Activated T-helper 17 cell treated with anti-CD3 and anti-CD28 coated beads, Interleukin-2, amount 50 U/mL, for 72 hours (primary cell): Measurements from ENCODE around the gene GALNT2. TPM values are rescaled to one million over a fixed set of nuclear protein-coding genes. Genes with fewer than 3 reads are reported as not detected.

Experiments
- ATAC-seq: fragments of 150-1000 bp; cut with Tn5 transposase; replicated peaks from 2 replicates; pipeline ENCODE4 v1.10.0; 2021; ENCODE audit warnings: mild to moderate bottlenecking, moderate library complexity
- H3K27ac Mint-ChIP-seq: one replicate; pipeline ENCODE4 v1.8.0; 2022; ENCODE audit warnings: mixed read lengths
- H3K27me3 Mint-ChIP-seq: one replicate; pipeline ENCODE4 v1.8.0; 2022; ENCODE audit warnings: mixed read lengths
- H3K36me3 Mint-ChIP-seq: one replicate; pipeline ENCODE4 v1.8.0; 2022; ENCODE audit warnings: low read depth, mild to moderate bottlenecking, mixed read lengths
- H3K4me1 Mint-ChIP-seq: one replicate; pipeline ENCODE4 v1.8.0; 2022; ENCODE audit warnings: mixed read lengths
- H3K4me3 Mint-ChIP-seq: one replicate; pipeline ENCODE4 v1.8.0; 2022; ENCODE audit warnings: mild to moderate bottlenecking, mixed read lengths
- H3K9me3 Mint-ChIP-seq: one replicate; pipeline ENCODE4 v1.8.0; 2022; ENCODE audit warnings: mixed read lengths
- total RNA-seq, 2 donors: library from RNA; stranded (reverse); gene quantifications; one replicate each; pipeline ENCODE4 v1.2.3, GENCODE V29; 2022

Gene GALNT2
- total RNA-seq, 2 donors from 2014 or later: 49.7 to 53.6 TPM

- H3K36me3 Mint-ChIP-seq: no peaks in the 10 kb centered on the region
- no peak overlapping the region for H3K27ac Mint-ChIP-seq
- H3K4me1 Mint-ChIP-seq: no peaks in the 10 kb centered on the region
- ATAC-seq: no peak
- peaks cover 3% of the 10 kb centered on the region for H3K9me3 Mint-ChIP-seq
- H3K4me3 Mint-ChIP-seq: no peak overlapping the region
- H3K27me3 Mint-ChIP-seq: peaks cover 41% of the 10 kb centered on the region
Observed at GRCh38 chr1:230043081-230043480, 24.0 kb upstream of the GALNT2 start.

- no peaks in the 10 kb centered on the region for H3K4me1 Mint-ChIP-seq
- H3K27me3 Mint-ChIP-seq: peaks cover 35% of the 10 kb centered on the region
- H3K27ac Mint-ChIP-seq: no peak overlapping the region
- ATAC-seq: no peak
- H3K9me3 Mint-ChIP-seq: peaks cover 2% of the 10 kb centered on the region
- no peaks in the 10 kb centered on the region for H3K36me3 Mint-ChIP-seq
- H3K4me3 Mint-ChIP-seq: no peak overlapping the region
Observed at GRCh38 chr1:230044729-230045128, 22.3 kb upstream of the GALNT2 start.

DNA sequence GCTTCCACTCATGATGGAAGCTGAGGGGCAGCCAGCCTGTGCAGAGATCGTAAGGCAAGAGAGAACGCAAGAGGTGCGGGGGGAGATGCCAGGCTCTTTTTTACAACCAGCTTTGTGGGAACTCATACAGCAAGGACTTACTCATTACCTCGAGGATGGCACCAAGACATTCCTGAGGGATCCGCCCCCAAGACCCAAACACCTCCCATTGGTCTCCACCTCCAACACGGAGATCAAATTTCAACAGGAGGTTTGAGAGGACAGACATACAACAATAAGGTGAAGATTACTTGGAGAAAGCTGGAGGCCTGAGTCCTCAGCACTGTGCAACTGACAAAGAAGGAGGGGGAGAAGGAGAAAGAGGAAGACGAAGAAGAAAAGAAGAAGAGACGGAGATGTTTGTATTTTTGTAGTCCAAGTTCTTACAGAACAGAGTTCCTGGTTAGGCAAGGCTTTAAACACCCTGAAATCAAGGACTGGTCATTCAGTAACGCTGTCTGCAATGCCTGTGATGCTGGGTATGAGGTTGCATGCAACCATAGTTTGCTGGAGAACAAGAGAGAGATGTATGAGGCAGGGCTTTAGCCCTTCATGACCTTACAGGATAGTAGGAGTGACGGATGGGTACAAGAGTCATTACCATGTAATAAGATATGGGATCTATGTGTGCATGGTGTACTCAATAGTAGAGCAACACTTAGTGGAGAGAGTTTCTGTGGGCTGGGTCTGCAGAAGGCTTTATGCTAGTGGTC is 19.7 kb upstream of the GALNT2 start:
- H3K27ac Mint-ChIP-seq: no peak overlapping the region
- no peaks in the 10 kb centered on the region for H3K4me1 Mint-ChIP-seq
- no peak overlapping the region for H3K4me3 Mint-ChIP-seq
- H3K9me3 Mint-ChIP-seq: no peaks in the 10 kb centered on the region
- no peaks in the 10 kb centered on the region for H3K36me3 Mint-ChIP-seq
- peaks cover 30% of the 10 kb centered on the region for H3K27me3 Mint-ChIP-seq
- ATAC-seq: no peak

- Mint-ChIP-seq H3K4me3 (no peak overlapping the region), H3K27me3 (peaks cover 20% of the 10 kb centered on the region), H3K27ac (no peak overlapping the region), H3K9me3 (no peaks in the 10 kb centered on the region), H3K36me3 (no peaks in the 10 kb centered on the region), H3K4me1 (no peaks in the 10 kb centered on the region)
- ATAC-seq: no peak
Observed at GRCh38 chr1:230048322-230048721, 18.7 kb upstream of the GALNT2 start.

DNA sequence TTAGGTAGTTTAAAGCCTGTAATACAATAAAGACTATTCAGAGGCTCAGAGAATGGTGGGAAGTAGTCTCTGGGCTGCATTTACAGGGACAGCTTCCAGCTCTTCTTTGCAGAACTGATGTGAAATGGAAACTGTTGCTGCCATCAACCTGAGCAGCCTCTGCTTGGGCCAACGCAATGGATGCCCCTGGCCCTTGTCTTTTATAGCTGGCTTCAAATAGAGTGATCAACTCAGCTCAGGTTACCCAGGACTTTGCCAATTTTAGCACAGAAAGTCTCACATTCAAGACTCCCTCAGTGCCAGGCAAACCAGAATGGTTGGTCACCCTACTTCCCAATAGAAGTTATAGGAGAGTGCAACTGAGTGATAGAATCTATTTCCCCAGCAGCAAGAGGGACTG is 18.1 kb upstream of the GALNT2 start:
- Mint-ChIP-seq H3K9me3 (no peaks in the 10 kb centered on the region), H3K4me3 (no peak overlapping the region), H3K36me3 (no peaks in the 10 kb centered on the region), H3K27ac (no peak overlapping the region), H3K27me3 (peaks cover 15% of the 10 kb centered on the region), H3K4me1 (no peaks in the 10 kb centered on the region)
- ATAC-seq: no peak

GRCh38 chr1:230049731-230050130 is 17.3 kb upstream of the GALNT2 start:
- H3K27ac Mint-ChIP-seq: no peak overlapping the region
- no peak overlapping the region for H3K4me3 Mint-ChIP-seq
- H3K27me3 Mint-ChIP-seq: peaks cover 10% of the 10 kb centered on the region
- ATAC-seq: no peak
- H3K9me3 Mint-ChIP-seq: no peaks in the 10 kb centered on the region
- no peaks in the 10 kb centered on the region for H3K4me1 Mint-ChIP-seq
- H3K36me3 Mint-ChIP-seq: no peaks in the 10 kb centered on the region

- H3K27me3 Mint-ChIP-seq: peaks cover 3% of the 10 kb centered on the region
- no peaks in the 10 kb centered on the region for H3K4me1 Mint-ChIP-seq
- no peak overlapping the region for H3K4me3 Mint-ChIP-seq
- ATAC-seq: no peak
- no peaks in the 10 kb centered on the region for H3K9me3 Mint-ChIP-seq
- no peak overlapping the region for H3K27ac Mint-ChIP-seq
- no peaks in the 10 kb centered on the region for H3K36me3 Mint-ChIP-seq
Observed at GRCh38 chr1:230050973-230051735, 15.9 kb upstream of the GALNT2 start.

- Mint-ChIP-seq H3K4me3 (no peak overlapping the region), H3K27ac (no peak overlapping the region)
- ATAC-seq: no peak
Observed at GRCh38 chr1:230052018-230052417, 15.0 kb upstream of the GALNT2 start.

DNA sequence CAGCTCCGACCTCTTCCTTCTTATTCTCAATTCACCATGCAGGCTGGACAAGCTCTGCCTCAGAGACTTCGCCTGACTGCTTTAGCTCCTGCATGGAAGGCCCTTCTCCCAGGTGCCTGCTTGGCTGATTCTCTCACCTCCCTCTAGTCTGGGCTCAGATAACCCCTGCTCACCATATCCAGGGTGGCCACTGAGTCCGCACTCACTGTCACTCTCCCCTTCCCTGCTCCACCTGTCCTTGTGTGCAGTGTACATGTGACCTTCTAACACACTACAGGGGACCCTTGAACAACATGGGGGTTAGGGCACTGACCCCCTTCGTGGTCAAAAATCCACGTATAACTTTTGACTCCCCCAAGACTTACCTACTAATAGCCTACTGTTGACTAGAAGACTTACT is 14.4 kb upstream of the GALNT2 start:
- no peaks in the 10 kb centered on the region for H3K4me1 Mint-ChIP-seq
- no peaks in the 10 kb centered on the region for H3K9me3 Mint-ChIP-seq
- no peaks in the 10 kb centered on the region for H3K36me3 Mint-ChIP-seq
- H3K4me3 Mint-ChIP-seq: no peak overlapping the region
- no peak overlapping the region for H3K27ac Mint-ChIP-seq
- no peak for ATAC-seq
- H3K27me3 Mint-ChIP-seq: peaks cover 6% of the 10 kb centered on the region

More at GRCh38 chr1:230052018-230052417, 15.0 kb upstream of the GALNT2 start:
- Mint-ChIP-seq H3K36me3 (no peaks in the 10 kb centered on the region), H3K9me3 (no peaks in the 10 kb centered on the region), H3K27me3 (peaks cover 3% of the 10 kb centered on the region), H3K4me1 (no peaks in the 10 kb centered on the region)

GRCh38 chr1:230054092-230054749 is 12.8 kb upstream of the GALNT2 start:
- Mint-ChIP-seq H3K36me3 (no peaks in the 10 kb centered on the region), H3K4me3 (no peak overlapping the region), H3K4me1 (no peaks in the 10 kb centered on the region), H3K27ac (no peak overlapping the region), H3K9me3 (no peaks in the 10 kb centered on the region), H3K27me3 (peaks cover 10% of the 10 kb centered on the region)
- no peak for ATAC-seq

DNA sequence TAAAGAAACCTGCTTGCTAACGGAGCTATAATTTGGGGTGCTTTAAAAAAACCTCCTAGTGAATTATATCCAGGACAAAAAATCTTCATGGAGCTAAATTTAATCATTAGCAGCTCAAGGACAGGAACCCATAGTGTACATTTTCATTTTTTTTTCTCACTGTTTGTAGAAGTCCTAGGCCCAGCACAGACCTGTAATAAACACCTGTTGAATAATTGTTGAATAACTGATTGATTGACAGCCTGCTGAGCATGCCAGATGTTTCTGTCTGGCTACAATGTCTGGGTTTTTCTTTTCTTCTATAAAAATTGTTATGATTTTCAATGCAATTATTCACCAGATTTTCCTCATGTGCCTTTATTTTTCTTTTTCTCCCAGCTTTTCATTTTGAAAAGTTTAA is 10.9 kb upstream of the GALNT2 start:
- H3K4me1 Mint-ChIP-seq: no peaks in the 10 kb centered on the region
- no peaks in the 10 kb centered on the region for H3K9me3 Mint-ChIP-seq
- peaks cover 15% of the 10 kb centered on the region for H3K27me3 Mint-ChIP-seq
- ATAC-seq: no peak
- no peaks in the 10 kb centered on the region for H3K36me3 Mint-ChIP-seq
- no peak overlapping the region for H3K4me3 Mint-ChIP-seq
- H3K27ac Mint-ChIP-seq: no peak overlapping the region

DNA sequence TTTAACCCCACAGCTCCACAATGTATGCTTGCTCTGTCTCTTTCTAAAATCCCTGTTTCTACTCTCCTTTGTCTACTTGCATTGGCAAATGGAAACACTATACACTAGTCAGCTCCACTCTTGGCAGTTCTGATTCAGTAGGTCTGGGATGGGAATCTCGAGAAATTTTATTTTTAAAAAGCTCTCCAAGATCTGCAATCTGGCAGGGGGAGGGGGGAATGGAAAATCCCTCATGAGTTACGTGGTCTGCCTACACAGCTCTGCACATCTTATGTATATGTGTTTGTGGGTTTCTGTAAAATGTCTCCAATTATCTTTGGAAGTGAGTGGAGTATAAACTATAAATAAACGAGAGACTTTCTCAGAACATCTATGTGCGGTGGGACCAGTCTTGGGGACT is 9.9 kb upstream of the GALNT2 start:
- Mint-ChIP-seq H3K4me1 (no peaks in the 10 kb centered on the region), H3K27me3 (peaks cover 15% of the 10 kb centered on the region), H3K4me3 (no peak overlapping the region), H3K9me3 (no peaks in the 10 kb centered on the region), H3K36me3 (no peaks in the 10 kb centered on the region), H3K27ac (no peak overlapping the region)
- ATAC-seq: no peak

DNA sequence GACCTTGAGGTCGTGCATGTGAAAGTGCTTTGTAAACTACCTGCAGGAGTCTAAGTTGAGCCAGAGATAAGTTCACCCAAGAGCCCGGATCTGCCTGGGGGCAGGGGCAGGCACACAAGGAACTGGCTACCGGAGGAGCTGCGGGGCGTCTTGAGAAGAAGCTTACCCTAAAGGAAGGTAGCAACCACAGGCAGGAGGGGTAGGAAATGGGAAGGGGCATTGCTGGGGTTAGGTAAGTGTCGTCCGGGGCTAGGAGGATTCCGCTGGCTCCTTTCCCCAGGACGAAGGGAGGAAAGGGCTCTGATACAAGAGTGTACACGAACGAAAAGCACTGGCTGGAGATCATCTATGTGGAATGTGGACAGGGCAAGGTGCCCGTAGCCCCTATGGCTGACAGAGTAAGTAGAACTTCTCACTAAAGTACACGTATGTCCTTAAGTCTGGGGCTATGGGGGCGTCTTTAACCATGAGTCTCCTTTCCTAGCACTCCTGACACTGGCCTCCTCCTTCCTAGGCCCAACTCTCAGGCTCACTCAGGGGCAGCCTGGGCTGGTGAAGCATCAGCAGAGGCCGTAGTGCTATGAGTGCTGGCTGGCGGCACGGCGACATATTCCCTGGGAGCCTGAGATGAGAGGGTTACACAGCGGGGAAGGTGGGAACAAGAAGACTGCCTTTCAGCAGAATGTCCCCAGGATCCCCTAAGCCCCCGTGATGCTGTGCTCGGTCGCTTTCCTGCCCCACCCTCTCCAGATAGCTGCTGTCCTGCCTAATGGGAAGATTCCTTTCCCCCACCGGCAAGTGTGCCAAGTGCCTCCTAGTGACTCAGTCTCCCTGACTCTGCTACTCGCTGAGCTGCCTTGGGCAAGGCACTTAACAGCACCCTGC is 9.1 kb upstream of the GALNT2 start:
- no peaks in the 10 kb centered on the region for H3K36me3 Mint-ChIP-seq
- no peak overlapping the region for H3K27ac Mint-ChIP-seq
- H3K9me3 Mint-ChIP-seq: peaks cover 3% of the 10 kb centered on the region
- no peak overlapping the region for H3K4me3 Mint-ChIP-seq
- H3K4me1 Mint-ChIP-seq: no peaks in the 10 kb centered on the region
- H3K27me3 Mint-ChIP-seq: peaks cover 15% of the 10 kb centered on the region
- no peak for ATAC-seq

- ATAC-seq: no peak
- Mint-ChIP-seq H3K27me3 (peaks cover 15% of the 10 kb centered on the region), H3K27ac (no peak overlapping the region), H3K4me3 (no peak overlapping the region), H3K36me3 (no peaks in the 10 kb centered on the region), H3K9me3 (peaks cover 3% of the 10 kb centered on the region), H3K4me1 (no peaks in the 10 kb centered on the region)
Observed at GRCh38 chr1:230058626-230059025, 8.4 kb upstream of the GALNT2 start.
